HepG2 (cell line): ENCODE results near the gene MAPK7. TPM values are rescaled to one million over a fixed set of nuclear protein-coding genes. Genes with fewer than 3 reads are reported as not detected.

Source experiments
- ATAC-seq: fragments of 200-7000 bp; cut with Tn5 transposase; 3 replicates; pipeline ENCODE4 v1.9.1; 2020; ENCODE audit warnings: mild to moderate bottlenecking, moderate library complexity
- BruUV-seq: library from RNA; stranded (reverse); fragments of 400-500 nt; replicated peaks from 2 replicates; lab custom pipeline; 2021; lab: Mats Ljungman, UMichigan
- CTCF ChIA-PET: fragments of 300-600 bp; formaldehyde crosslinking; extraction: SDS; loops from one replicate; lab custom pipeline; 2021; ENCODE audit warnings: low total read pairs, inconsistent platforms, low intra/inter-chr PET ratio; lab: Yijun Ruan, JAX
- POLR2A ChIA-PET: fragments of 350-600 bp; sonication (Branson Sonifier 250); formaldehyde crosslinking; loops from one replicate; lab custom pipeline; 2020; ENCODE audit warnings: antibody characterized with exemption, inconsistent platforms; lab: Yijun Ruan, JAX
- DNase-seq: peaks from one replicate; pipeline ENCODE4 v3.0.0-alpha.2; 2015; ENCODE audit warnings: low spot score
- FAIRE-seq: peaks from 3 replicates; lab custom pipeline; 2011; peaks lifted over from hg19 to GRCh38; lab: Jason Lieb, UNC
- H2AFZ ChIP-seq: one replicate; pipeline ENCODE4 v1.6.1; 2011; ENCODE audit warnings: low read length, inconsistent platforms
- H3K27ac ChIP-seq: fragments of 300-600 bp; 3 replicates; pipeline ENCODE4 v1.8.0; 2011; ENCODE audit warnings: mixed run types, mild to moderate bottlenecking, mixed read lengths, low read length, inconsistent platforms; ENCODE audit not compliant: insufficient read depth; ENCODE audit errors: extremely low read length
- H3K27me3 ChIP-seq, 2 experiments: fragments of 200-600 bp in 1 of 2; 2 replicates in 1 of 2; 3 replicates in 1 of 2; pipeline versions ENCODE4 v1.6.0 to v1.8.0; 2011; ENCODE audit warnings: low read length in 2 of 2, mild to moderate bottlenecking in 2 of 2, moderate library complexity in 2 of 2, inconsistent platforms in 1 of 2; ENCODE audit not compliant: insufficient read depth in 2 of 2, control insufficient read depth in 1 of 2
- H3K36me3 ChIP-seq, 2 experiments: fragments of 200-600 bp in 1 of 2; replicated peaks in 1 of 2; 2 replicates in 1 of 2; 3 replicates in 1 of 2; pipeline versions ENCODE4 v1.5.1 to v1.8.0; 2011; ENCODE audit warnings: low read length in 2 of 2, inconsistent platforms in 1 of 2; ENCODE audit not compliant: insufficient read depth in 2 of 2, control insufficient read depth in 1 of 2
- H3K4me1 ChIP-seq: 2 replicates; pipeline ENCODE4 v1.5.1; 2012; ENCODE audit warnings: low read length, inconsistent platforms; ENCODE audit not compliant: insufficient read depth
- H3K4me2 ChIP-seq: 2 replicates; pipeline ENCODE4 v1.6.0; 2011; ENCODE audit warnings: low read depth, low read length, inconsistent platforms
- H3K4me3 ChIP-seq, 3 experiments: fragments of 200-600 bp in 1 of 3; sonication (generic), shearing (Covaris generic) in 1 of 3; replicated peaks in 1 of 3; 2 replicates each; pipeline ENCODE4 v1.5.1; 2011 to 2016; ENCODE audit warnings: low read length in 3 of 3, inconsistent platforms in 2 of 3, low read depth in 2 of 3, mild to moderate bottlenecking in 2 of 3, control low read depth in 1 of 3, mixed read lengths in 1 of 3; ENCODE audit not compliant: insufficient read depth in 1 of 3
- H3K79me2 ChIP-seq: one replicate; pipeline ENCODE4 v1.6.1; 2011; ENCODE audit warnings: low read length, inconsistent platforms; ENCODE audit not compliant: insufficient read depth
- H3K9ac ChIP-seq: 2 replicates; pipeline ENCODE4 v1.6.0; 2011; ENCODE audit warnings: mild to moderate bottlenecking, low read depth, low read length, inconsistent platforms; ENCODE audit not compliant: insufficient read depth
- H3K9me3 ChIP-seq: 2 replicates; pipeline ENCODE4 v1.5.1; 2012; ENCODE audit warnings: mild to moderate bottlenecking, low read length
- H4K20me1 ChIP-seq: 2 replicates; pipeline ENCODE4 v1.6.0; 2011; ENCODE audit warnings: inconsistent platforms, mild to moderate bottlenecking, low read length, moderate library complexity; ENCODE audit not compliant: insufficient read depth
- ARID2 ChIP-seq: sonication (generic); formaldehyde crosslinking; IDR thresholded peaks from 2 replicates; pipeline ENCODE4 v1.8.1; 2022; ENCODE audit warnings: mild to moderate bottlenecking, missing genetic modification reagents, borderline replicate concordance
- DMAP1 ChIP-seq: IDR thresholded peaks from 2 replicates; pipeline ENCODE4 v1.6.1; 2016
- ZNF737 ChIP-seq: sonication (generic); formaldehyde crosslinking; IDR thresholded peaks from 2 replicates; pipeline ENCODE4 v1.5.0; 2020; ENCODE audit warnings: missing genetic modification reagents, mild to moderate bottlenecking, borderline replicate concordance
- ZSCAN20 ChIP-seq: sonication (generic); formaldehyde crosslinking; IDR thresholded peaks from 2 replicates; pipeline ENCODE4 v1.4.0; 2020; ENCODE audit warnings: missing genetic modification reagents, mild to moderate bottlenecking, borderline replicate concordance
- ZSCAN31 ChIP-seq: sonication (generic); formaldehyde crosslinking; IDR thresholded peaks from 2 replicates; pipeline ENCODE4 v1.5.0; 2020; ENCODE audit warnings: low read depth, mild to moderate bottlenecking, missing genetic modification reagents
- WGBS: methylation state at CpG from one replicate; pipeline ENCODE4 v1.1.6; 2017; ENCODE audit warnings: low lambda C conversion rate; 5-methylcytosine and 5-hydroxymethylcytosine counted together
- in situ Hi-C: cut with HindIII; loops from 2 replicates; pipeline ENCODE4 v1.10.0; 2017; ENCODE audit warnings: low pct_unique_long_range_greater_than_20kb; ENCODE audit not compliant: extremely low pct_ligation_motif_present
- intact Hi-C: fragments of 100-400 bp; cut with micrococcal nuclease; formaldehyde crosslinking; loops from one replicate; pipeline ENCODE4 v1.10.0; 2022; ENCODE audit not compliant: unreplicated experiment
- polyA plus RNA-seq, 8 experiments: library from polyadenylated mRNA; depleted of rRNA in 3 of 8; stranded (reverse) in 7 of 8; unstranded in 1 of 8; fragments of >200 nt; fragmentation: Illumina TruSeq in 4 of 8; extraction: Trizol in 4 of 8; gene quantifications; 2 replicates each; pipeline versions ENCODE4 v1.2.1 to v1.2.3, GENCODE V29; 2011 to 2016; ENCODE audit warnings: low read depth in 4 of 8, missing spikeins in 1 of 8, mixed read lengths in 1 of 8; ENCODE audit not compliant: insufficient read depth in 1 of 8
- total RNA-seq, 5 experiments: library from RNA; depleted of rRNA; stranded (reverse); fragments of >200 nt; fragmentation: Illumina TruSeq; extraction: Trizol; gene quantifications; 2 replicates each; pipeline ENCODE4 v1.2.3, GENCODE V29; 2016; ENCODE audit warnings: low read depth in 1 of 5
- TF ChIP-seq, protein P1 (sequence below): sonication (generic); formaldehyde crosslinking; conservative IDR thresholded peaks from 2 replicates; pipeline ENCODE4 v1.8.0; 2022; ENCODE audit warnings: mild to moderate bottlenecking, moderate library complexity, missing genetic modification reagents

The MAPK7 gene
- total and polyA plus RNA-seq, 2 of the 13 experiments (the other 11 are each of a cell fraction or from before 2014, with no cell fraction given) = 2.9 to 5.9 TPM

DNA sequence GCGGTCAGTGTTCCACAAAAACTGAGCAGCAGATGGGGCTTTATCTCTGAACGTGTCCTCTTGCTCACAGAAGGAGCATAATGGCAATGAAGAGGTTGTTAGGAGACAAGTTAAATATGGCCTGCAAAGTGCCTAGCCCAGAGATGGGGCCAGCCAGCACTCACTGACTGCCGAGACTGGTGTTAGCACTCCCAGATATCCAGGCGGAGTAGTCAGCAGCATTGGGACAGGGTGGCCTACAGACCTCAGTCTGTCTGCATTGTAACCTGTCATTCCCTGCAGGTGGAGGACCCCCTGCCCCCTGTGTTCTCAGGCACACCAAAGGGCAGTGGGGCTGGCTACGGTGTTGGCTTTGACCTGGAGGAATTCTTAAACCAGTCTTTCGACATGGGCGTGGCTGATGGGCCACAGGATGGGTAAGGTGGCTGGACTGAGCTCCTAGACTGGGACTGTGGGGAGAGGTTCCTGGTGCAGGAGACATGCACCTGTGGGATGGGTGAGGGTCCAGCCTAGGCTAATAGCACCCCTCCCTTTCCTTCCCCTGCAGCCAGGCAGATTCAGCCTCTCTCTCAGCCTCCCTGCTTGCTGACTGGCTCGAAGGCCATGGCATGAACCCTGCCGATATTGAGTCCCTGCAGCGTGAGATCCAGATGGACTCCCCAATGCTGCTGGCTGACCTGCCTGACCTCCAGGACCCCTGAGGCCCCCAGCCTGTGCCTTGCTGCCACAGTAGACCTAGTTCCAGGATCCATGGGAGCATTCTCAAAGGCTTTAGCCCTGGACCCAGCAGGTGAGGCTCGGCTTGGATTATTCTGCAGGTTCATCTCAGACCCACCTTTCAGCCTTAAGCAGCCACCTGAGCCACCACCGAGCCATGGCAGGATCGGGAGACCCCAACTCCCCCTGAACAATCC, 4.5 kb downstream of the MAPK7 start:
- Histone ChIP-seq H3K9me3 (no peaks in the 10 kb centered on the region), H2AFZ (no peak overlapping the region), H3K9ac (no peak overlapping the region), H3K4me2 (no peak overlapping the region), H3K4me1 (peaks cover 45% of the 10 kb centered on the region), H3K36me3 (peaks cover 13 to 41% of the 10 kb centered on the region in 2 experiments), H3K4me3 (no peak overlapping the region), H3K79me2 (peaks cover 12% of the 10 kb centered on the region), H3K27me3 (no peaks in the 10 kb centered on the region), H4K20me1 (no peaks in the 10 kb centered on the region), H3K27ac (no peak overlapping the region)
- TF ChIP-seq ZSCAN31 (CRISPR knock-in tag) (no peak), ARID2 (CRISPR knock-in tag) (no peak), ZNF737 (CRISPR knock-in tag) (no peak), ZSCAN20 (no peak), DMAP1 (CRISPR knock-in tag) (no peak)
- TF ChIP-seq, protein P1, sequence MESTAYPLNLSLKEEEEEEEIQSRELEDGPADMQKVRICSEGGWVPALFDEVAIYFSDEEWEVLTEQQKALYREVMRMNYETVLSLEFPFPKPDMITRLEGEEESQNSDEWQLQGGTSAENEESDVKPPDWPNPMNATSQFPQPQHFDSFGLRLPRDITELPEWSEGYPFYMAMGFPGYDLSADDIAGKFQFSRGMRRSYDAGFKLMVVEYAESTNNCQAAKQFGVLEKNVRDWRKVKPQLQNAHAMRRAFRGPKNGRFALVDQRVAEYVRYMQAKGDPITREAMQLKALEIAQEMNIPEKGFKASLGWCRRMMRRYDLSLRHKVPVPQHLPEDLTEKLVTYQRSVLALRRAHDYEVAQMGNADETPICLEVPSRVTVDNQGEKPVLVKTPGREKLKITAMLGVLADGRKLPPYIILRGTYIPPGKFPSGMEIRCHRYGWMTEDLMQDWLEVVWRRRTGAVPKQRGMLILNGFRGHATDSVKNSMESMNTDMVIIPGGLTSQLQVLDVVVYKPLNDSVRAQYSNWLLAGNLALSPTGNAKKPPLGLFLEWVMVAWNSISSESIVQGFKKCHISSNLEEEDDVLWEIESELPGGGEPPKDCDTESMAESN (CRISPR knock-in tag) = no peak
- in situ Hi-C loops (no loop called here), intact Hi-C loops (no loop called here)
- ATAC-seq = no peak
- BruUV-seq = no TSS peak
- CTCF ChIA-PET = no interaction called here
- whole genome bisulfite sequencing = 92% methylated on average over 8 of the region's 13 CpGs
- POLR2A ChIA-PET = no interaction called here
- no peak for DNase-seq
- FAIRE-seq = no peak
